B cell (primary cell): ENCODE results near the gene CPLANE2. TPM values are rescaled to one million over a fixed set of nuclear protein-coding genes. Genes with fewer than 3 reads are reported as not detected.
"Not testable (repeated sequence)": the region's sequence is repeated elsewhere in the genome, so short reads cannot be mapped to it uniquely, and the experiment has no call there.

Source experiments
- ATAC-seq: fragments of 200-7000 bp; cut with Tn5 transposase; one replicate; pipeline ENCODE4 v1.10.0; 2021; ENCODE audit warnings: low read depth, mild to moderate bottlenecking, moderate number of reproducible peaks, moderate library complexity
- CTCF ChIA-PET: fragments of 350-600 bp; sonication (Branson Sonifier 250); formaldehyde crosslinking; loops from one replicate; lab custom pipeline; 2021; ENCODE audit warnings: antibody characterized with exemption, inconsistent platforms; lab: Charles Lee
- POLR2A ChIA-PET: fragments of 350-600 bp; sonication (Branson Sonifier 250); formaldehyde crosslinking; loops from one replicate; lab custom pipeline; 2021; ENCODE audit warnings: antibody characterized with exemption; lab: Charles Lee
- DNase-seq: peaks from one replicate; pipeline ENCODE4 v3.0.0; 2013
- H2AFZ ChIP-seq: 2 replicates; pipeline ENCODE4 v1.6.1; 2012; ENCODE audit warnings: mild to moderate bottlenecking, low read depth, low read length; ENCODE audit not compliant: insufficient read depth, poor library complexity, severe bottlenecking
- H3K27ac ChIP-seq, 2 donors: 1 replicate in 1 of 2; 2 replicates in 1 of 2; pipeline ENCODE4 v1.5.1; 2012 to 2013; ENCODE audit warnings: low read length in 2 of 2, mild to moderate bottlenecking in 2 of 2, moderate library complexity in 1 of 2
- H3K27me3 ChIP-seq, 4 experiments: fragments of 200-600 bp in 1 of 4; sonication (generic) in 1 of 4; replicated peaks in 1 of 4; 1 replicate in 2 of 4; 2 replicates in 2 of 4; pipeline versions ENCODE4 v1.6.1 to v1.7.0; 2013 to 2016; ENCODE audit warnings: low read length in 3 of 4, mild to moderate bottlenecking in 2 of 4, mixed read lengths in 1 of 4, moderate library complexity in 1 of 4; ENCODE audit not compliant: insufficient read depth in 4 of 4, control insufficient read depth in 3 of 4; ENCODE audit errors: control extremely low read depth in 1 of 4
- H3K36me3 ChIP-seq, 2 experiments: replicated peaks in 1 of 2; 1 replicate in 1 of 2; 2 replicates in 1 of 2; pipeline versions ENCODE4 v1.6.1 to v1.7.1; 2013; ENCODE audit warnings: low read length in 1 of 2; ENCODE audit not compliant: insufficient read depth in 2 of 2, control insufficient read depth in 1 of 2; ENCODE audit errors: control extremely low read depth in 1 of 2, extremely low read depth in 1 of 2
- H3K4me1 ChIP-seq, 2 donors: fragments of 200-600 bp in 1 of 2; sonication (generic) in 1 of 2; 1 replicate in 1 of 2; 2 replicates in 1 of 2; pipeline versions ENCODE4 v1.5.1 to v1.6.1; 2013 to 2017; ENCODE audit warnings: low read length in 2 of 2; ENCODE audit not compliant: control insufficient read depth in 2 of 2, insufficient read depth in 2 of 2
- H3K4me2 ChIP-seq: replicated peaks from 2 replicates; pipeline ENCODE3; 2012; ENCODE audit warnings: mild to moderate bottlenecking, low read depth, low read length; ENCODE audit not compliant: poor library complexity, severe bottlenecking
- H3K4me3 ChIP-seq, 5 experiments: fragments of 200-600 bp in 1 of 5; sonication (generic) in 1 of 5; 1 replicate in 3 of 5; 2 replicates in 2 of 5; pipeline versions ENCODE4 v1.5.1 to v1.7.0; 2011 to 2016; ENCODE audit warnings: low read length in 4 of 5, mild to moderate bottlenecking in 4 of 5, low read depth in 2 of 5, control low read depth in 1 of 5, moderate library complexity in 1 of 5; ENCODE audit not compliant: insufficient read depth in 1 of 5; ENCODE audit errors: control extremely low read depth in 1 of 5, extremely low read depth in 1 of 5
- H3K79me2 ChIP-seq: fragments of 200-600 bp; sonication (generic); one replicate; pipeline ENCODE4 v1.6.0; 2016; ENCODE audit warnings: low read length; ENCODE audit not compliant: control insufficient read depth, insufficient read depth
- H3K9ac ChIP-seq: fragments of 200-600 bp; sonication (generic); 2 replicates; pipeline ENCODE4 v1.6.1; 2017; ENCODE audit warnings: mild to moderate bottlenecking, low read length, moderate library complexity
- H3K9me3 ChIP-seq, 3 donors: one replicate each; pipeline versions ENCODE4 v1.6.1 to v1.7.1; 2013; ENCODE audit warnings: low read length in 2 of 3; ENCODE audit not compliant: control insufficient read depth in 2 of 3, insufficient read depth in 1 of 3; ENCODE audit errors: control extremely low read depth in 1 of 3
- H4K20me1 ChIP-seq: 2 replicates; pipeline ENCODE4 v1.6.0; 2012; ENCODE audit warnings: mild to moderate bottlenecking, low read length; ENCODE audit not compliant: insufficient read depth, control insufficient read depth, poor library complexity, severe bottlenecking
- H3K27ac Mint-ChIP-seq: one replicate; pipeline ENCODE4 v1.8.0; 2021; ENCODE audit warnings: mixed read lengths
- H3K27me3 Mint-ChIP-seq: one replicate; pipeline ENCODE4 v1.8.0; 2021; ENCODE audit warnings: mixed read lengths
- H3K4me1 Mint-ChIP-seq: one replicate; pipeline ENCODE4 v1.8.0; 2021; ENCODE audit warnings: mixed read lengths
- H3K4me3 Mint-ChIP-seq: one replicate; pipeline ENCODE4 v1.8.0; 2021; ENCODE audit warnings: mixed read lengths
- H3K9me3 Mint-ChIP-seq: one replicate; pipeline ENCODE4 v1.8.0; 2022; ENCODE audit warnings: mixed read lengths; ENCODE audit not compliant: insufficient read depth
- EZH2 ChIP-seq: IDR thresholded peaks from 2 replicates; pipeline ENCODE4 v1.6.1; 2012; ENCODE audit warnings: borderline replicate concordance, low read depth, mild to moderate bottlenecking, moderate library complexity, low read length; ENCODE audit not compliant: insufficient read depth, poor library complexity, severe bottlenecking
- WGBS: methylation state at CpG from one replicate; pipeline ENCODE4 v1.1.5; 2013; ENCODE audit warnings: missing lambda C conversion rate; ENCODE audit not compliant: insufficient coverage; 5-methylcytosine and 5-hydroxymethylcytosine counted together
- intact Hi-C: fragments of 100-400 bp; cut with micrococcal nuclease; formaldehyde crosslinking; loops from one replicate; pipeline ENCODE4 v1.10.0; 2022
- polyA plus RNA-seq: library from polyadenylated mRNA; depleted of rRNA; stranded (reverse); fragments of >200 nt; gene quantifications from 2 replicates; pipeline ENCODE4 v1.2.3, GENCODE V29; 2012
- total RNA-seq, 2 donors: library from RNA; stranded (reverse); fragments of 120-200 nt in 1 of 2; gene quantifications; 1 replicate in 1 of 2; 2 replicates in 1 of 2; pipeline versions ENCODE4 v1.2.3 to v1.2.4, GENCODE V29; 2013 to 2022
- TF ChIP-seq, protein P1 (sequence below): fragments of 200-600 bp; IDR thresholded peaks from one replicate; pipeline ENCODE4 v1.8.0; 2022; ENCODE audit warnings: antibody characterized with exemption, mild to moderate bottlenecking

CPLANE2 gene
- total and polyA plus RNA-seq, 2 donors (not counting 1 experiment from before 2014, with no cell fraction given), result 5.7 to 11.1 TPM

DNA sequence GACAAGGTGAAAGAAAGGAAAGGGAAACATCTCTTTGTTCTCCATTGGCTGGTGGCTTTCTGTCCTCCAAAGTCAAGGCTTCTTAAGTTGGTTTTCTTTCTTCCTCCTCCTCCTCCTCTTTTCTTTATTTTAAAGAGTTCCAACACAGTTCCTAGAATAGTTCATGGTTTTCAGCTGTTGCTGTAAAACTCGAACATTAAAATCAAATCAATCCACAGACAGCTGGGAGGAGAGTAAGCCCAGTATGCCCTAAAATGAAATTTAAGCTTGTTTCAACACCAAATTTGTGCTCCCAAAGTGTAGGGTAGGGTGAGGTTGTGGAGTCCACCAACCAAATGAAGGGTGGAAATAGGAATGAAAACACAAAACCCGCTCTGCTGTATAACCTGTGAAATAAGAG, 10.5 kb upstream of the CPLANE2 start:
- Mint-ChIP-seq H3K27me3 (no peaks in the 10 kb centered on the region), H3K27ac (no peak overlapping the region), H3K4me1 (peaks cover 21% of the 10 kb centered on the region), H3K9me3 (no peaks in the 10 kb centered on the region), H3K4me3 (no peak overlapping the region)
- Histone ChIP-seq H3K27me3 (no peaks in the 10 kb centered on the region), H3K4me1 (peaks cover 14 to 17% of the 10 kb centered on the region in 2 donors), H3K79me2 (no peaks in the 10 kb centered on the region), H3K27ac (no peak overlapping the region), H3K36me3 (peaks cover 2 to 27% of the 10 kb centered on the region in 2 experiments), H3K4me3 (no peak overlapping the region), H2AFZ (no peak overlapping the region), H4K20me1 (no peaks in the 10 kb centered on the region), H3K4me2 (no peak overlapping the region), H3K9ac (no peak overlapping the region), H3K9me3 (no peaks in the 10 kb centered on the region)
- ChIA-PET POLR2A (interaction anchor here (0.7 kb wide), 1 partner anchor 109 kb away, joined by 3 read pairs; no protein-coding TSS in a partner anchor), CTCF (interaction anchor here (0.8 to 2.1 kb wide), 8 partner anchors 9 to 176 kb away, joined by 3 to 9 read pairs (median 4); partner anchors contain the start of gene CPLANE2)
- TF ChIP-seq, protein P1, sequence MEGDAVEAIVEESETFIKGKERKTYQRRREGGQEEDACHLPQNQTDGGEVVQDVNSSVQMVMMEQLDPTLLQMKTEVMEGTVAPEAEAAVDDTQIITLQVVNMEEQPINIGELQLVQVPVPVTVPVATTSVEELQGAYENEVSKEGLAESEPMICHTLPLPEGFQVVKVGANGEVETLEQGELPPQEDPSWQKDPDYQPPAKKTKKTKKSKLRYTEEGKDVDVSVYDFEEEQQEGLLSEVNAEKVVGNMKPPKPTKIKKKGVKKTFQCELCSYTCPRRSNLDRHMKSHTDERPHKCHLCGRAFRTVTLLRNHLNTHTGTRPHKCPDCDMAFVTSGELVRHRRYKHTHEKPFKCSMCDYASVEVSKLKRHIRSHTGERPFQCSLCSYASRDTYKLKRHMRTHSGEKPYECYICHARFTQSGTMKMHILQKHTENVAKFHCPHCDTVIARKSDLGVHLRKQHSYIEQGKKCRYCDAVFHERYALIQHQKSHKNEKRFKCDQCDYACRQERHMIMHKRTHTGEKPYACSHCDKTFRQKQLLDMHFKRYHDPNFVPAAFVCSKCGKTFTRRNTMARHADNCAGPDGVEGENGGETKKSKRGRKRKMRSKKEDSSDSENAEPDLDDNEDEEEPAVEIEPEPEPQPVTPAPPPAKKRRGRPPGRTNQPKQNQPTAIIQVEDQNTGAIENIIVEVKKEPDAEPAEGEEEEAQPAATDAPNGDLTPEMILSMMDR, result no peak
- no peak for TF ChIP-seq EZH2
- intact Hi-C loops, result no loop called here
- ATAC-seq, result no peak
- WGBS, result 92% methylated on average over 1 of the region's 2 CpGs
- no peak for DNase-seq

DNA sequence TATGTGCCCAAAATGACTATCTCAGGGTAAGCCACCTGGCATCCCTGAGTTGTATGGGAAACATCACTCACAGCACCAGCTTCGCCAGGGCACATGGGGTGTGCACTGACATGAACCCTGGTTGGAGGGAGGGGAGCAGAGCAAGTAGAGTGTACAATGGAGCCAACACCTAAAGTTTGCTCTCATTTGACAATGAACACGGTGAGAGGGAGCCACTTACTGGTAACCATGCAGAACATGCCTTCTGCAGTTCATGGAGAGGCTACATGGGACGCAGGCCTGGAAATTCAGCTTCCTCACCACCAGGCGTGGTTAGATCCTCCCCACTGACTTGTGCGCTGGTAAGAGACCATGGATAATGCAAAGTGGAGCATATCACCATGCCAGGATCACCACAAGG, 10.0 kb upstream of the CPLANE2 start:
- peak overlapping the region; percentile 13 for H3K27ac Mint-ChIP-seq
- no peaks in the 10 kb centered on the region for H3K27me3 ChIP-seq
- H3K36me3 ChIP-seq, result peaks cover 2 to 22% of the 10 kb centered on the region in 2 experiments
- H3K27ac ChIP-seq, result no peak overlapping the region
- peaks cover 21% of the 10 kb centered on the region for H3K4me1 Mint-ChIP-seq
- intact Hi-C loops, result no loop called here
- H3K9me3 Mint-ChIP-seq, result no peaks in the 10 kb centered on the region
- ChIA-PET POLR2A (interaction anchor here (0.7 kb wide), 1 partner anchor 109 kb away, joined by 3 read pairs; no protein-coding TSS in a partner anchor), CTCF (interaction anchor here (1.2 to 2.1 kb wide), 5 partner anchors 10 to 176 kb away, joined by 3 to 9 read pairs (median 5); partner anchors contain the start of gene CPLANE2)
- H3K4me3 ChIP-seq, result no peak overlapping the region
- H3K4me1 ChIP-seq, result peaks cover 14 to 17% of the 10 kb centered on the region in 2 donors
- H3K9ac ChIP-seq, result no peak overlapping the region
- no peaks in the 10 kb centered on the region for H4K20me1 ChIP-seq
- H3K4me3 Mint-ChIP-seq, result no peak overlapping the region
- no peaks in the 10 kb centered on the region for H3K9me3 ChIP-seq
- no peak for TF ChIP-seq EZH2
- TF ChIP-seq, protein P1, result no peak
- 95% methylated on average over 3 of the region's 5 CpGs for WGBS
- H3K79me2 ChIP-seq, result no peaks in the 10 kb centered on the region
- H3K27me3 Mint-ChIP-seq, result no peaks in the 10 kb centered on the region
- DNase-seq (no peak), ATAC-seq (no peak)
- no peak overlapping the region for H3K4me2 ChIP-seq
- no peak overlapping the region for H2AFZ ChIP-seq

- ATAC-seq, H3K4me3 ChIP-seq, H3K27ac ChIP-seq, H3K4me2 ChIP-seq, POLR2A ChIA-PET, DNase-seq, H3K27ac Mint-ChIP-seq, H3K79me2 ChIP-seq, H3K9ac ChIP-seq, intact Hi-C loops, H3K9me3 Mint-ChIP-seq, H4K20me1 ChIP-seq, H2AFZ ChIP-seq, H3K27me3 ChIP-seq, H3K4me3 Mint-ChIP-seq, H3K9me3 ChIP-seq, H3K27me3 Mint-ChIP-seq: not testable (repeated sequence)
- H3K4me1 Mint-ChIP-seq, result peaks cover 21% of the 10 kb centered on the region
- CTCF ChIA-PET, result interaction anchor here (0.8 to 5.5 kb wide), 4 partner anchors 9 to 166 kb away, joined by 3 to 93 read pairs (median 4); no protein-coding TSS in a partner anchor
- peaks cover 14 to 17% of the 10 kb centered on the region in 2 donors for H3K4me1 ChIP-seq
- peaks cover 0 to 15% of the 10 kb centered on the region in 2 experiments for H3K36me3 ChIP-seq
- WGBS, result 100% methylated on average over 1 of the region's 1 CpG
These were observed 9.3 kb upstream of the CPLANE2 start for GRCh38 chr1:16246239-16246638.
